D341Med (cell line): ENCODE results near the gene DENND1A.
A peak's percentile ranks its signal among the peaks of the same experiment; 100 is the strongest.
"Not testable (repeated sequence)": the region's sequence is repeated elsewhere in the genome, so short reads cannot be mapped to it uniquely, and the experiment has no call there.

Experiments
- DNase-seq: peaks from one replicate; pipeline ENCODE4 v3.0.0; 2012; ENCODE audit warnings: low spot score

DENND1A gene

DNA sequence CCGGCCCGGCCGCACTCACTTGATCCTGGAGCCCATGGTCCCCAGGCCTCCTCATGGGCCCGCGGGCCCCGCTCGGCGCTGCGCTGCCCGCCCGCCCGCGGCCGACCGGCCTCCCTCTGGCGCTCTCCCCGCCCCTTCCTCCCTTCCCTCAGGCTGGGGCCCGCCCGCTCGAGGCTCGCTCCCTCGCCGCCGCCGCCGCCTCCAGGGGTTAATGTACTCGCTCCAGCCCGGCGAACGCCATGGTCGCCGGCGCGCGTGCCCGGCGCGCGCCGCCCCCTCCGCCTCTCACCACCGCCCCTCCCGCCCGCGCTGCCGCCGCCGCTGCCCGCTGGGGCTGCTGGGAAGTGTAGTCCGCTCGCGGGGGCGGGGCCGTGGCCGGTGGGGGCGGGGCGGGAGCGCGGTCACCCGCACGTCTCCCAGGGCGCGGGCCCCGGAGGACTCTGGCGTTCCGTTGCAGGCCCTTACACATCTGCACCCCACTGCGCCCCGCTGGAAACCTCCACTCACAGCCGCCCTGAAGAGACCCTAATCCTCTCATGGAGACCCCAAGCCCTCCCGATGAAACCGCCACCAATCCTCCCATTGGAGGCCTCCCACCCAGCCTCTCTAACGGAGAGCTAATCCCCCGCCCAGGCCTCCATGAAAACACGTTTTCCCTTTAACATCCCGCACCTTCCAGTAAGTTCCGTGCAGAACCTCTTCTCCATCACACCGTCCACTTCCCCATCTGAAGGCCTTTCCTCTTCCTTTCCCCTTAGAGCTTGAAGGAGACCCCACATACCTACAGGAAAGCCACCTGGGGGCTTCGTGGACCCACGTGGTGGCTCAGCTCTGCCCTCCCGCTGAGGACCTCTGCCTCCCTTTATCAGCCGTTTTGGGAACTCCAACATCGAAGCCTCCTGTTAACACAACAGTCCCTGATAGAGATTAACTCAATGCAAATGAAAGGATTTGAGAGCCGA lies at the start of gene DENND1A:
TSS of gene DENND1A (minus strand) at position 257 of the 962 bp plus-strand sequence. CDS start at position 36, 221 bp downstream.
- peak; percentile 99 for DNase-seq

DNA sequence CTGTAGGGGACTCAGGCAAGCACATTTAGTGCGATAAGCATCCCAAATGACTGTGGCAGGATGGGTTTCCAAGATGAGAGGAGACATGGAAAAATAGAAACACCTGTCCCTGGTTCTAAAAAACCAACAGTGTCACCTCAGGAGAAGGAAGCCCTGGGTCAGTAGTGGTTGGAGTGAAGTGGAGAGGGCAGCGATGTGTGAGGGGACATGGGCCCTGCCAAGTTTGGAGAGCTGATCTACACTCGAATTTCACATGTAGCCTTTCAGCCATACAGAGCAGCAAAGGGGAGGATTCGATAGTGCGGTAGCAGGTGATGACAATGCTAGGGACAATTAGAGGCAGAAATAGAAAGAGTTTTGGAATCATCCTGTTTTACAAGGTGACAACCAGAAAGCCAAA lies 49.1 kb upstream of the DENND1A start:
- no peak for DNase-seq

GRCh38 chr9:123976579-123976978 lies 46.7 kb upstream of the DENND1A start:
- DNase-seq: not testable (repeated sequence)

DNA sequence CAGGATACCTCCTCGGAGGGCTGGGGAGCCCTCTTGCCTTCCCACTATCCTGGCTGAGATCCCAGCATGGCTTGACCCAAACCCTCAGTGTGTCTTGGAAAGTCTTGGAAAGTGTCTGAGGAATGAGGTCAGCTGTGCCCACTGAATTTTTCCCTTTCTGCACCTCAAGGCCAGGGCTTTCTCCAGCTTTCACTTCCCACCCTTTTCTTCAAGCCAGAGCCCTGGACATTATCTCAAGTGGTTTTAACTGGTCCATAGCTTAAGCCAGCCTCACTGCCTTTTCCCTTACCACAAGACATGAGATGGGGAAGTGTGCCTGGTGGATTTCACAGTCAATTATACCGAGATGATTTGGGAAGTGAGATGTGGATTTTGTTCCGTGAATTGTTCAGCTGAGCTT lies 45.9 kb upstream of the DENND1A start:
- no peak for DNase-seq

DNA sequence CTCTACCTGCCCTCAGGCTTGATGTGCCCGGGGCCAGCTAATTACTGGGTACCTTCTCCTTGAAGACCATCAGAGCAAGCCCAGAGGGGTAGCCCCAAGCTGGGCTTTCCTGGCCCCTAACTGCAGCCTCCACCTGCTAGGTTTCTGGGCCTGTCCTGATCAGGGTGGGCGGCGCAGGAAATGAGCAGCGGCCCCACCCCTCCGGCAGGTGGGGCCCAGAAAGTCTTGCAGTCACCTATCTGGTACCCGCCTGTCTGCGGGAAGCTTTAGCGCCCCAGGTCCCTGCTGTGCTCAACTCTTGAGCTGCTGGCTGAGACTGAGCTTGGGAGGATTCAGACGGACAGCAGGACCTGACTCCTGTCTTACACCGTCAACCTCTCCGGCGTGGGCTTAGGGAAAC lies 44.5 kb upstream of the DENND1A start:
- no peak for DNase-seq

GRCh38 chr9:123973590-123974223 lies 43.8 kb upstream of the DENND1A start:
- no peak for DNase-seq

DNA sequence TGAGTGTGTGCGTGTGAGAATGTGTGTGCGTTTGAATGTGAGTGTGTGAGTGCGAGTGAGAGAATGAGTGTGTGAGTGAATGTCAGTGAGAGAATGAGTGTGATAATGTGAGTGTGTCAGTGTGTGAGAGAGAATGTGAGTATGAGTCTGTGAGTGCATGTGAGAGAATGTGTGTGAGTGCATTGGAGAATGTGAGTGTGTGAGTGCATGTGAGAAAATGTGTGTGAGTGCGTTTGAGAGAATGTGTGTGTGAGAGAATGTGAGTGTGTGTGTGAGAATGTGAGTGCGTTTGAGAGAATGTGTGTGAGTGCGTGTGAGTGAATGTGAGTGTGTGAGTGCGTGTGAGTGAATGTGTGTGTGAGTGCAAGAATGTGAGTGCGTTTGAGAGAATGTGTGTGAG lies 42.7 kb upstream of the DENND1A start:
- no peak for DNase-seq

- no peak for DNase-seq
Measured at GRCh38 chr9:123967323-123967722, 37.4 kb upstream of the DENND1A start.

- no peak for DNase-seq
Measured at GRCh38 chr9:123965801-123966686, 36.1 kb upstream of the DENND1A start.

GRCh38 chr9:123964761-123965160 lies 34.8 kb upstream of the DENND1A start:
- no peak for DNase-seq

DNA sequence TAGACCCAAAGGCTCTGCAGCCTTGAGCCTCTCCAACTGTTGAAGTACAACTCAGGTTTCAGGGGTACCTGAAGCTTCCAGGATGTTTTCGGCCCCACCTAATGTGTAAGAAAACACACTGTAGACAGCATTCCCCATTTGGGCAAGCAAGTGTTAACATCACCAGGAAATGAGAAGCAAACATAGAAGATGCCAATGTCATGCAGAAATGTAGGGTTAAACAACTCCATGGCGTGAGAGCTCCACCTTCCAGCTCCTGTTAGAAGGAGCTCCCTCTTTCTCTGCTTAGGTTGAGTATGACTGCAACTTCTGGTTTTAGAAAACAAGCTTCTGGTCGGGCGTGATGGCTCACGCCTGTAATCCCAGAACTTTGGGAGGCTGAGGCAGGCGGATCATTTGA lies 31.0 kb upstream of the DENND1A start:
- DNase-seq: no peak

DNA sequence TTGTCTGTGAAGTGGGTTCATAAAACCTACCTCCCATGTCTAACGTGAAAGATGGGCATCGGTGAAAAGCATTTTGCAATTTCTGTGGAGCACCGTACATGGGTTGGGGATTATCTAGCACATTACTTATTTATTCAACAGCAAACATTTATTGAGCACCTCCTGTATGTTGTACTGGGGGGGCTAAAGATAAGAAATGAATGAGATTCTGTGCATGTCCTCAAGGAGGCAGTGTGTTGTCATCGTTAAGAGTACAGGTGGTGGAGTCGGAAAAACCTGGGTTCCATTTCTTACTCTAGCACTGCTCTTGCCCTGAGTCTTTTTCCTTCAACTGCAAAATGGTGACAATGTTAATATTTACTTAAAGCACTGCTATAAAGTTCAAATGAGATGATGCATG lies 30.4 kb upstream of the DENND1A start:
- DNase-seq: no peak

- no peak for DNase-seq
Measured at GRCh38 chr9:123959787-123960186, 29.9 kb upstream of the DENND1A start.

DNA sequence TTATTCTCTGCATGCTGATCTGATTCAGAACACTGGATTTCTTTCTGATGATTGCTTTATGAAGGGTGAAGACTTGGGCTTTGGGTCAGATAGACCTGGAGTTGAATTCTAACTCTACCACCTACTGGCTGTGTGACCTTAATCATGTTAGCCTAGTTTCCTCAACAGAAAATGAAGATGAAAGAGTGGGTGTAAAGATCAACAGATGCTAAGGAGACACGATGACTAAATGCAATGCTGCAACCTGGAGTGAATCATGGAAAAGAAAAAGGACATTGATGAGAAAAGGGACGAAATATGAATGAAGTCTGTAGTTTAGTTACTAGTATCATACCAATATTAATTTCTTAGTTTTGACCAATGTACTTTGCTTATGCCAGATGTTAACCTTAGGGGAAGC lies 27.8 kb upstream of the DENND1A start:
- no peak for DNase-seq

GRCh38 chr9:123957168-123957721 lies 27.3 kb upstream of the DENND1A start:
- DNase-seq: peak; percentile 58

GRCh38 chr9:123955637-123956036 lies 25.7 kb upstream of the DENND1A start:
- no peak for DNase-seq

- DNase-seq: no peak
Measured at GRCh38 chr9:123954518-123955280, 24.8 kb upstream of the DENND1A start.

GRCh38 chr9:123952641-123953495 lies 22.9 kb upstream of the DENND1A start:
- DNase-seq: no peak

- DNase-seq: no peak
Measured at GRCh38 chr9:123948286-123948685, 18.4 kb upstream of the DENND1A start.

DNA sequence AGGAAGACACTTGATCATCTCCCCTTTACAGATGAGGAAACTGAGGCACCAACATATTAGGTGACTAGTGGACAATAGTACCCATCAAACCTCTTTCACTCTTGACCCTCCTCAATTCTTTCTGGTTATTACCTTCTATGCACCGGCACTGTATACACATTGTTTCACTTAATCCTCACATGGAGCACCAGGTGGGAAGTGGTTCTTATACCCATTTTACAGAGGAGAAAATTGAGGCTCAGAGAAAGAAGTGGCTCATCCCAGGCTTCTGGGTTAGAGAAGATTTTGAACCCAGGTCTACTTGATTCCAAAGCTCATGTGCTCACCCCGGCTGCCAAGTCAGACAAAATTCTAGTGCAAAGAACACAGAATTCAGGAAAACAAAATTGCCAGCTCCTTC lies 17.4 kb upstream of the DENND1A start:
- no peak for DNase-seq
